ENCODE measurements around the gene HDAC5. TPM values are rescaled to one million over a fixed set of nuclear protein-coding genes. Genes with fewer than 3 reads are reported as not detected.
"Not testable (repeated sequence)": the region's sequence is repeated elsewhere in the genome, so short reads cannot be mapped to it uniquely, and the experiment has no call there.

The HDAC5 gene
- total and polyA plus RNA-seq, 8 donors = 13.3 to 311 (median 19.1) TPM

GRCh38 chr17:44102849-44103622 is 20.4 kb downstream of the HDAC5 start:
- peak in 1 of 2 donors; percentile 45 for DNase-seq
- intact Hi-C loops (cut with DNase I; ENCODE audit: low total_unique reads) = loop anchor here (10.0 kb wide), 1 partner anchor 58 kb away; no protein-coding TSS in a partner anchor
- 74 to 89% (median 80%) methylated on average over 16 of the region's 16 CpGs for WGBS, 5 donors
- H3K27ac ChIP-seq = peak overlapping the region in 1 of 5 donors; percentile 56
- peaks cover 4 to 61% (median 37%) of the 10 kb centered on the region in 4 donors for H3K4me1 ChIP-seq
- H3K36me3 ChIP-seq = peaks cover 0 to 36% (median 21%) of the 10 kb centered on the region in 4 donors
- no peaks in the 10 kb centered on the region for H3K27me3 ChIP-seq
- TF ChIP-seq POLR2AphosphoS5 (IDR thresholded peaks at IDR 0.05) = no peak
- no peak for TF ChIP-seq EP300 (IDR thresholded peaks at IDR 0.05)
- TF ChIP-seq CTCF (IDR thresholded peaks at IDR 0.05) = no peak
- no peak for TF ChIP-seq POLR2A (IDR thresholded peaks at IDR 0.05)
- H3K9me3 ChIP-seq = no peaks in the 10 kb centered on the region
- no peak overlapping the region for H3K4me3 ChIP-seq

GRCh38 chr17:44101858-44102257 is 21.6 kb downstream of the HDAC5 start:
- intact Hi-C loops (cut with DNase I; ENCODE audit: low total_unique reads) = loop anchor here (10.0 kb wide), 1 partner anchor 57 kb away; no protein-coding TSS in a partner anchor
- WGBS, 5 donors = 75 to 85% (median 83%) methylated on average over 6 of the region's 6 CpGs
- peaks cover 0 to 36% (median 21%) of the 10 kb centered on the region in 4 donors for H3K36me3 ChIP-seq

GRCh38 chr17:44097110-44097958 is 26.1 kb downstream of the HDAC5 start:
- H3K27ac ChIP-seq = peak overlapping the region in 4 of 5 donors; percentile 2 to 89 (median 82)
- TF ChIP-seq CTCF (IDR thresholded peaks at IDR 0.05) (no peak), EP300 (IDR thresholded peaks at IDR 0.05) (no peak), POLR2AphosphoS5 (IDR thresholded peaks at IDR 0.05) (no peak), POLR2A (IDR thresholded peaks at IDR 0.05) (no peak)
- intact Hi-C loops (cut with DNase I; ENCODE audit: low total_unique reads) = no loop called here

More at GRCh38 chr17:44101858-44102257, 21.6 kb downstream of the HDAC5 start:
- H3K27me3 ChIP-seq, DNase-seq, H3K4me3 ChIP-seq, H3K9me3 ChIP-seq, H3K27ac ChIP-seq: not testable (repeated sequence)
- peaks cover 11 to 61% (median 41%) of the 10 kb centered on the region in 4 donors for H3K4me1 ChIP-seq

GRCh38 chr17:44095647-44096496 is 27.6 kb downstream of the HDAC5 start:
- intact Hi-C loops (cut with DNase I; ENCODE audit: low total_unique reads) = no loop called here
- Histone ChIP-seq H3K27ac (peak overlapping the region; percentile 60 to 89 (median 81)), H3K36me3 (peaks cover 25 to 41% (median 33%) of the 10 kb centered on the region in 4 donors), H3K9me3 (no peaks in the 10 kb centered on the region), H3K4me3 (peak overlapping the region in 2 of 4 donors; percentile 4 to 14), H3K27me3 (no peaks in the 10 kb centered on the region), H3K4me1 (peaks cover 29 to 49% (median 40%) of the 10 kb centered on the region in 4 donors)
- DNase-seq = peak in 1 of 2 donors; percentile 94
- TF ChIP-seq EP300 (IDR thresholded peaks at IDR 0.05) (no peak), POLR2A (IDR thresholded peaks at IDR 0.05) (no peak), CTCF (IDR thresholded peaks at IDR 0.05) (no peak), POLR2AphosphoS5 (IDR thresholded peaks at IDR 0.05) (peak in 1 of 3 donors; percentile 10)
- WGBS, 5 donors = 25 to 45% (median 42%) methylated on average over 11 to 12 of the region's 12 CpGs

More at GRCh38 chr17:44097110-44097958, 26.1 kb downstream of the HDAC5 start:
- WGBS, 5 donors = 43 to 60% (median 52%) methylated on average over 5 to 13 of the region's 13 CpGs
- peaks cover 11 to 36% (median 20%) of the 10 kb centered on the region in 4 donors for H3K36me3 ChIP-seq
- H3K27me3 ChIP-seq = no peaks in the 10 kb centered on the region
- H3K4me1 ChIP-seq = peaks cover 29 to 49% (median 40%) of the 10 kb centered on the region in 4 donors
- no peaks in the 10 kb centered on the region for H3K9me3 ChIP-seq
- H3K4me3 ChIP-seq = no peak overlapping the region
- DNase-seq = peak in 1 of 2 donors; percentile 57
